Measurements from ENCODE around the gene RTN4. TPM values are rescaled to one million over a fixed set of nuclear protein-coding genes. Genes with fewer than 3 reads are reported as not detected.

RTN4 gene
- total RNA-seq, 2 donors from 2014 or later: 253 to 331 TPM

- Histone ChIP-seq H3K27ac (no peak overlapping the region), H3K36me3 (no peaks in the 10 kb centered on the region), H3K27me3 (replicated peaks; ENCODE audit: insufficient read depth) (no peaks in the 10 kb centered on the region), H3K4me1 (ENCODE audit: control insufficient read depth in 1 of 2, low read depth in 2 of 2) (no peaks in the 10 kb centered on the region), H3K9me3 (no peaks in the 10 kb centered on the region), H3K4me3 (no peak overlapping the region)
- TF ChIP-seq, protein P1, sequence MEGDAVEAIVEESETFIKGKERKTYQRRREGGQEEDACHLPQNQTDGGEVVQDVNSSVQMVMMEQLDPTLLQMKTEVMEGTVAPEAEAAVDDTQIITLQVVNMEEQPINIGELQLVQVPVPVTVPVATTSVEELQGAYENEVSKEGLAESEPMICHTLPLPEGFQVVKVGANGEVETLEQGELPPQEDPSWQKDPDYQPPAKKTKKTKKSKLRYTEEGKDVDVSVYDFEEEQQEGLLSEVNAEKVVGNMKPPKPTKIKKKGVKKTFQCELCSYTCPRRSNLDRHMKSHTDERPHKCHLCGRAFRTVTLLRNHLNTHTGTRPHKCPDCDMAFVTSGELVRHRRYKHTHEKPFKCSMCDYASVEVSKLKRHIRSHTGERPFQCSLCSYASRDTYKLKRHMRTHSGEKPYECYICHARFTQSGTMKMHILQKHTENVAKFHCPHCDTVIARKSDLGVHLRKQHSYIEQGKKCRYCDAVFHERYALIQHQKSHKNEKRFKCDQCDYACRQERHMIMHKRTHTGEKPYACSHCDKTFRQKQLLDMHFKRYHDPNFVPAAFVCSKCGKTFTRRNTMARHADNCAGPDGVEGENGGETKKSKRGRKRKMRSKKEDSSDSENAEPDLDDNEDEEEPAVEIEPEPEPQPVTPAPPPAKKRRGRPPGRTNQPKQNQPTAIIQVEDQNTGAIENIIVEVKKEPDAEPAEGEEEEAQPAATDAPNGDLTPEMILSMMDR (IDR thresholded peaks at IDR 0.05): no peak
- DNase-seq (ENCODE audit: low spot score) (no peak), ATAC-seq (ENCODE audit: insufficient number of reproducible peaks, low FRiP score, low read depth) (no peak)
Measured at GRCh38 chr2:55087936-55088335, 37.7 kb upstream of the RTN4 start.

- Histone ChIP-seq H3K9me3 (no peaks in the 10 kb centered on the region), H3K27me3 (replicated peaks; ENCODE audit: insufficient read depth) (no peaks in the 10 kb centered on the region), H3K4me1 (ENCODE audit: control insufficient read depth in 1 of 2, low read depth in 2 of 2) (no peaks in the 10 kb centered on the region), H3K27ac (no peak overlapping the region), H3K4me3 (no peak overlapping the region), H3K36me3 (no peaks in the 10 kb centered on the region)
- DNase-seq (ENCODE audit: low spot score) (no peak), ATAC-seq (ENCODE audit: insufficient number of reproducible peaks, low FRiP score, low read depth) (no peak)
- TF ChIP-seq, protein P1 (IDR thresholded peaks at IDR 0.05): no peak
Measured at GRCh38 chr2:55087501-55087900, 37.2 kb upstream of the RTN4 start.

DNA sequence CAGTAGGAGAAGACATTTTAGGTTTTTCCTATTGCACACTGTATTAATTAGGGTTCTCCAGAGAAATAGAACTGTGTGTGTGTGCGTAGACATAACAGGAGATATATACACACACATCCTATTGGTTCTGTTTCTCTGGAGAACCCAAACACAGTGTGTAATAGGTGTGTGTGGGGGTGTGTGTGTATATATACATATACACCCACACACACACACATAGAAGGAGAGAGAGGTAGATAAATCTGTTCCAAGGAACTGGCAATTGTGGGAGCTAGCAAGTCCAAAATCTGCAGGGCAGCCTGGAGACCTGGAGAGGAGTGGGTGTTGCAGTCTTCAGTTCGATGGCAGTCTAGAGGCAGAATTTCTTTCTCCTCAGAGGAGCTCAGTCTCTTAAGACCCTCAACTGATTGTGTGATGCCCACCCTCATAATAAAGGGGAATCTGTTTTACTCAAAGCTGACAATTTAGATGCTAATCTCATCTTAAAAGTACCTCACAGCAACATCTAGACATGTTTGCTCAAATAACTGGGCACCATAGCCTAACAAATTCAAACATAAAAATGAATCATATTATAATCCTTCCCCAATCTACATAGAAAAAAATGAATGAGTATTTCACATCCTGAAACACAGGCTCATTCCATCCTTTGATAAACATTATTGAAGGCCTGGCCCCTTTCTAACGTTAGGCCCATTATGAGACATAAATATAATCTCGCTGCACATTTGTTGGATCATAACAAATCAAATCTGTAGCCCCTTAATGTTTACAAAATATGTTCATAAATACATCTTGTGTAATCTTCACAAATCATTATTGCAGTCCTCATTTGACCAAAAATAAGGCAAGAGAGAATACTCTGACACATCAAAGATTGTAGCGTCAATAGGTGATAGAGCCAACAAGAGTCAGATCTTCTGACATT is 35.1 kb upstream of the RTN4 start:
- no peaks in the 10 kb centered on the region for H3K27me3 ChIP-seq (replicated peaks; ENCODE audit: insufficient read depth)
- H3K27ac ChIP-seq: no peak overlapping the region
- DNase-seq (ENCODE audit: low spot score): no peak
- H3K4me1 ChIP-seq (ENCODE audit: control insufficient read depth in 1 of 2, low read depth in 2 of 2): no peaks in the 10 kb centered on the region
- no peak for ATAC-seq (ENCODE audit: insufficient number of reproducible peaks, low FRiP score, low read depth)
- TF ChIP-seq, protein P1 (IDR thresholded peaks at IDR 0.05): no peak
- no peak overlapping the region for H3K4me3 ChIP-seq
- H3K36me3 ChIP-seq: no peaks in the 10 kb centered on the region
- no peaks in the 10 kb centered on the region for H3K9me3 ChIP-seq

- DNase-seq (ENCODE audit: low spot score) (no peak), ATAC-seq (ENCODE audit: insufficient number of reproducible peaks, low FRiP score, low read depth) (no peak)
- Histone ChIP-seq H3K27ac (no peak overlapping the region), H3K27me3 (replicated peaks; ENCODE audit: insufficient read depth) (no peaks in the 10 kb centered on the region), H3K4me1 (ENCODE audit: control insufficient read depth in 1 of 2, low read depth in 2 of 2) (no peaks in the 10 kb centered on the region), H3K36me3 (no peaks in the 10 kb centered on the region), H3K4me3 (no peak overlapping the region), H3K9me3 (no peaks in the 10 kb centered on the region)
- TF ChIP-seq, protein P1 (IDR thresholded peaks at IDR 0.05): no peak
Measured at GRCh38 chr2:55084641-55085040, 34.4 kb upstream of the RTN4 start.

DNA sequence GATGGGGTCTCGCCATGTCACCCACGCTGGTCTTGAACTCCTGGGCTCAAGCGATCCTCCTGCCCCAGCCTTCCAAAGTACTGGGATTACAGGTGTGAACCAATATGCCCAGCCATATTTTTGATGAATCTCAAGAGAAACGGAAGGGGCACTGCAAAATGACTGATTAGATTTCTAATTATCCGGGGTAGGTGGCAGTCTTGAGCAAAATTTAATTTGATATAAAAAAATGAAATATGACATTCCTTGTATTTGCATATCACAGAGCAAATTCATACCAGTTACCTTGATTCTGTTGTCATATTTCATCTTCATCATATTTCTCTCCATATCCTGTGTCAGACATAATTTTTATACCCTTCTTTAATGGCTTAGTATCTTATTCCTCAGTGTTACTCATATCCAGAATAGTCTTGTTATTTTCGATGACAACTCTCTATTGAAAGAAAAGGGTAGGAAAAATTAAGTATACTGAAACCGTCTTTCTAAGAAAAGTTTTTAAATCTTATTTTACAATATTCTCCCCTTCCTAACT is 30.0 kb upstream of the RTN4 start:
- ATAC-seq (ENCODE audit: insufficient number of reproducible peaks, low FRiP score, low read depth) (no peak), DNase-seq (ENCODE audit: low spot score) (no peak)
- H3K27ac ChIP-seq: no peak overlapping the region
- no peak overlapping the region for H3K4me3 ChIP-seq
- H3K9me3 ChIP-seq: no peaks in the 10 kb centered on the region
- no peaks in the 10 kb centered on the region for H3K27me3 ChIP-seq (replicated peaks; ENCODE audit: insufficient read depth)
- TF ChIP-seq, protein P1 (IDR thresholded peaks at IDR 0.05): no peak
- H3K4me1 ChIP-seq (ENCODE audit: control insufficient read depth in 1 of 2, low read depth in 2 of 2): no peaks in the 10 kb centered on the region
- H3K36me3 ChIP-seq: no peaks in the 10 kb centered on the region

Data from thoracic aorta (tissue), 2 donors.